Psoas muscle (tissue), 8 donors: ENCODE results near the gene FOXP1. TPM values are rescaled to one million over a fixed set of nuclear protein-coding genes. Genes with fewer than 3 reads are reported as not detected.

Source experiments
- ATAC-seq, 4 donors: fragments of 200-7000 bp; cut with Tn5 transposase; one replicate each; pipeline ENCODE4 v1.9.1; 2020; ENCODE audit warnings: moderate library complexity in 3 of 4, mild to moderate bottlenecking in 2 of 4
- DNase-seq, 2 donors: peaks; one replicate each; pipeline ENCODE4 v3.0.0-alpha.2; 2020
- H3K27ac ChIP-seq: fragments of 200-600 bp; one replicate; pipeline ENCODE4 v1.8.0; 2022
- H3K27me3 ChIP-seq, 3 donors: fragments of 200-600 bp in 1 of 3; one replicate each; pipeline versions ENCODE4 v1.6.1 to v1.8.0; 2013 to 2022; ENCODE audit warnings: low read length in 2 of 3, mild to moderate bottlenecking in 2 of 3, moderate library complexity in 1 of 3; ENCODE audit not compliant: insufficient read depth in 3 of 3
- H3K36me3 ChIP-seq, 2 donors: fragments of 200-600 bp in 1 of 2; one replicate each; pipeline versions ENCODE4 v1.6.1 to v1.8.0; 2013 to 2022; ENCODE audit warnings: low read depth in 1 of 2, mild to moderate bottlenecking in 1 of 2, moderate library complexity in 1 of 2; ENCODE audit not compliant: insufficient read depth in 1 of 2
- H3K4me1 ChIP-seq: fragments of 200-600 bp; one replicate; pipeline ENCODE4 v1.8.0; 2022
- H3K4me3 ChIP-seq: fragments of 200-600 bp; one replicate; pipeline ENCODE4 v1.8.0; 2022; ENCODE audit warnings: mild to moderate bottlenecking
- H3K9me3 ChIP-seq: fragments of 200-600 bp; one replicate; pipeline ENCODE4 v1.8.0; 2022
- CTCF ChIP-seq: fragments of 200-600 bp; IDR thresholded peaks from one replicate; pipeline ENCODE4 v1.8.0; 2022; ENCODE audit warnings: antibody characterized with exemption
- WGBS, 3 donors: extraction: QIAGEN DNeasy Blood & Tissue Kit; methylation state at CpG; one replicate each; pipeline versions ENCODE4 v1.1.6 to v1.1.7; 2013; 5-methylcytosine and 5-hydroxymethylcytosine counted together
- intact Hi-C, 2 donors: fragments of 100-400 bp; cut with DNase I; formaldehyde crosslinking; loops; one replicate each; pipeline versions ENCODE4 v1.11.0 to v1.14.2; 2022
- polyA plus RNA-seq, 3 donors: library from polyadenylated mRNA; stranded (reverse); fragments of 200-250 nt; gene quantifications; one replicate each; pipeline ENCODE4 v1.2.3, GENCODE V29; 2013
- total RNA-seq, 4 donors: library from RNA; stranded (reverse); fragmentation: NEBNext Ultra II Directional in 2 of 4; extraction: Animal tissue kit (Norgen Biotek cat#: 25700) in 2 of 4; gene quantifications; one replicate each; pipeline versions ENCODE4 v1.2.1 to v1.2.4, GENCODE V29; 2021 to 2023
- donor health status: healthy with polysubstance abuse.
- donor health status: DM: no; HTN: no; CAD: no; lungs with moderate emphysema.
- donor health status: Bipolar disorder and iron deficiency.
- donor health status: healthy.
- donor health status: DM: yes; HTN: yes; CAD: no.
- donor health status: DM: no; HTN: no; CAD: no.
- donor health status: DM: no; HTN: no; CAD: no.
- donor health status: DM: yes; HTN: yes; CAD: no.

FOXP1 gene
- total and polyA plus RNA-seq, 7 donors = 2.6 to 26.4 (median 15.4) TPM

GRCh38 chr3:71391361-71391760 is 192.2 kb downstream of the FOXP1 start:
- TF ChIP-seq CTCF = no peak
- 76 to 90% (median 79%) methylated on average over 7 of the region's 7 CpGs for WGBS, 3 donors
- Histone ChIP-seq H3K36me3 (no peaks in the 10 kb centered on the region), H3K4me1 (peaks cover 24% of the 10 kb centered on the region), H3K27ac (no peak overlapping the region), H3K27me3 (no peaks in the 10 kb centered on the region), H3K9me3 (no peaks in the 10 kb centered on the region), H3K4me3 (no peak overlapping the region)
- no peak for DNase-seq
- intact Hi-C loops = loop anchor here in 1 of 2 donors (5.0 to 10.0 kb wide), 3 partner anchors 191 to 387 kb away; partner anchors contain the start of gene FOXP1
- ATAC-seq = no peak

GRCh38 chr3:71389911-71390573 is 193.5 kb downstream of the FOXP1 start:
- 17 to 18% (median 18%) methylated on average over 9 of the region's 9 CpGs for WGBS, 3 donors
- peaks cover 17% of the 10 kb centered on the region for H3K4me1 ChIP-seq
- intact Hi-C loops = loop anchor here in 1 of 2 donors (5.0 to 10.0 kb wide), 3 partner anchors 192 to 385 kb away; partner anchors contain the start of gene FOXP1

GRCh38 chr3:71389191-71389590 is 194.3 kb downstream of the FOXP1 start:
- H3K27ac ChIP-seq = no peak overlapping the region
- DNase-seq (no peak), ATAC-seq (no peak)
- H3K9me3 ChIP-seq = no peaks in the 10 kb centered on the region
- no peaks in the 10 kb centered on the region for H3K36me3 ChIP-seq
- WGBS, 3 donors = 76 to 81% (median 79%) methylated on average over 10 of the region's 10 CpGs
- intact Hi-C loops = no loop called here
- H3K27me3 ChIP-seq = no peaks in the 10 kb centered on the region
- no peak for TF ChIP-seq CTCF
- no peak overlapping the region for H3K4me3 ChIP-seq
- H3K4me1 ChIP-seq = peaks cover 17% of the 10 kb centered on the region

More at GRCh38 chr3:71389911-71390573, 193.5 kb downstream of the FOXP1 start:
- no peak for TF ChIP-seq CTCF
- DNase-seq (peak; percentile 18 to 55), ATAC-seq (peak in 3 of 4 donors; percentile 21 to 84 (median 77))
- Histone ChIP-seq H3K36me3 (no peaks in the 10 kb centered on the region), H3K9me3 (no peaks in the 10 kb centered on the region), H3K27ac (peak overlapping the region; percentile 50), H3K27me3 (no peaks in the 10 kb centered on the region), H3K4me3 (peak overlapping the region; percentile 21)

DNA sequence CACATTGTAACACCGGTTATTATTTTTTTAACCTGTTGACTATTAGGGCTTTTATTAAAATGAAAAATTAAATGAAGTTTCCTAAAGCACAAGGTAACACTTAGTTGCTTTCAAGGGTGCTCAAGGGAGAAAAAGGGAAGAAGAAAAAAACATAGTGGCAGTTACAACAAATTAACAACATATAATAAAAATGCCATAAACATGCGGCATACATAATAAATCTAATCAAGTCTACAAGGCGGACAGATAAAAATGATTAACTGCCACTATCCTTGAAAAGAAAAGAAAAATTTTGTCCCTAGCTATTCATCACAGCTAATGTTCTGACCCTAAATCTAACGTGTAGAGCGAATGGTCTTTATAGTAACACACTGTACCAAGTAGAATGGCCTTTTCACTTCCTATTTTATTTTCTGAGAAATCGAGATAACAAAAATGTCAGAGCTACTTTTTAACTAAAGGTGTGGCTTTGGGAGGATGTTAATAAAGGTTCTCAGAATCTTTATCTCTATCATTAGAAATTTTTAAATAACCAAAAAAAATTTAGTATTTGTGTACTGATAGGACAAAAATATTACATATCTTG is 194.9 kb downstream of the FOXP1 start:
- no peak overlapping the region for H3K4me3 ChIP-seq
- ATAC-seq = no peak
- H3K36me3 ChIP-seq = no peaks in the 10 kb centered on the region
- no peak for DNase-seq
- 90 to 93% (median 90%) methylated on average over 6 of the region's 6 CpGs for WGBS, 3 donors
- no peaks in the 10 kb centered on the region for H3K27me3 ChIP-seq
- peaks cover 17% of the 10 kb centered on the region for H3K4me1 ChIP-seq
- no peak for TF ChIP-seq CTCF
- intact Hi-C loops = no loop called here
- no peak overlapping the region for H3K27ac ChIP-seq
- H3K9me3 ChIP-seq = no peaks in the 10 kb centered on the region
